ENCODE results near the gene PDE4D.

DNA sequence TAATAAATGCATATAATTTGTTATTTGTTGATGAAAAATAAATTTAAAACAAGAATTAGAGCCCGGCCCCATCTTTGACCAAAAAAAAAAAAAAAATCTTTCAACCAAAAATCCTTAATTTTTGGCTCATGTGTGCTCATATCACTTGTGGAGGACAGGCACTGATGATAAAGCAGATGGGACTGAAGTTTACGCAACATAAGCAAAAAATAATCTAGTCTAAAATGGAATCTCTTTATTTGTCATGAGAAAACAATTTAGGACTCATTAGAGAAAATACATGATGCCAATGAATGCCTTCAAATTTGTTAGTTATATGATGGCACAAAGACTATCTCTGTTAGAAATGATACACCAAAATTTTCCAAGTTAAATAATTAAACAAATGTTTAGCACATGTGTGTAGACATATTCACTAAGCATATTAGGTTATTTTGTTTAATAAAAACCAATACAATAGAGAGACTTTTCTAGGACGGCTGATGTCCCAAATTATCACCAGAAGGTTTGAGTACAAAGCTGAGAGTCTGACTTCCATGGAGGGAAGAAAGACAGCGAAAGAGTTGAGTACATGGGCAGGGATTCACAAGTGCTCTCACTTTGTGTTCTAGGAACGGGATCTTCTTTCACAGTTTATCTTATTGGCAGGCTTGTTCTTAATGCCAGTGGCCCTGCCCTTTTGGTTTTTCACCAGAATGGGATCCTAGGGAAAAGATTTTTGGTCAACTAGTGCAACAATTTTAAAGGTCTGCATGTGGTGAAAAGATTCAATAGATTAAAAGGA, 689.2 kb downstream of the PDE4D start:
- TF ChIP-seq POLR2AphosphoS5 (IDR thresholded peaks at IDR 0.05; ENCODE audit: low read depth, low read length): no peak
- no peak for TF ChIP-seq TAF1 (IDR thresholded peaks at IDR 0.05; ENCODE audit: borderline replicate concordance, low read depth, low read length)
- no peak for TF ChIP-seq POLR2A (IDR thresholded peaks at IDR 0.05; ENCODE audit: low read depth, low read length)
